ENCODE measurements around the gene DUSP8.
"Not testable (repeated sequence)": the region's sequence is repeated elsewhere in the genome, so short reads cannot be mapped to it uniquely, and the experiment has no call there.

Gene DUSP8, protein sequence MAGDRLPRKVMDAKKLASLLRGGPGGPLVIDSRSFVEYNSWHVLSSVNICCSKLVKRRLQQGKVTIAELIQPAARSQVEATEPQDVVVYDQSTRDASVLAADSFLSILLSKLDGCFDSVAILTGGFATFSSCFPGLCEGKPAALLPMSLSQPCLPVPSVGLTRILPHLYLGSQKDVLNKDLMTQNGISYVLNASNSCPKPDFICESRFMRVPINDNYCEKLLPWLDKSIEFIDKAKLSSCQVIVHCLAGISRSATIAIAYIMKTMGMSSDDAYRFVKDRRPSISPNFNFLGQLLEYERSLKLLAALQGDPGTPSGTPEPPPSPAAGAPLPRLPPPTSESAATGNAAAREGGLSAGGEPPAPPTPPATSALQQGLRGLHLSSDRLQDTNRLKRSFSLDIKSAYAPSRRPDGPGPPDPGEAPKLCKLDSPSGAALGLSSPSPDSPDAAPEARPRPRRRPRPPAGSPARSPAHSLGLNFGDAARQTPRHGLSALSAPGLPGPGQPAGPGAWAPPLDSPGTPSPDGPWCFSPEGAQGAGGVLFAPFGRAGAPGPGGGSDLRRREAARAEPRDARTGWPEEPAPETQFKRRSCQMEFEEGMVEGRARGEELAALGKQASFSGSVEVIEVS

DNA sequence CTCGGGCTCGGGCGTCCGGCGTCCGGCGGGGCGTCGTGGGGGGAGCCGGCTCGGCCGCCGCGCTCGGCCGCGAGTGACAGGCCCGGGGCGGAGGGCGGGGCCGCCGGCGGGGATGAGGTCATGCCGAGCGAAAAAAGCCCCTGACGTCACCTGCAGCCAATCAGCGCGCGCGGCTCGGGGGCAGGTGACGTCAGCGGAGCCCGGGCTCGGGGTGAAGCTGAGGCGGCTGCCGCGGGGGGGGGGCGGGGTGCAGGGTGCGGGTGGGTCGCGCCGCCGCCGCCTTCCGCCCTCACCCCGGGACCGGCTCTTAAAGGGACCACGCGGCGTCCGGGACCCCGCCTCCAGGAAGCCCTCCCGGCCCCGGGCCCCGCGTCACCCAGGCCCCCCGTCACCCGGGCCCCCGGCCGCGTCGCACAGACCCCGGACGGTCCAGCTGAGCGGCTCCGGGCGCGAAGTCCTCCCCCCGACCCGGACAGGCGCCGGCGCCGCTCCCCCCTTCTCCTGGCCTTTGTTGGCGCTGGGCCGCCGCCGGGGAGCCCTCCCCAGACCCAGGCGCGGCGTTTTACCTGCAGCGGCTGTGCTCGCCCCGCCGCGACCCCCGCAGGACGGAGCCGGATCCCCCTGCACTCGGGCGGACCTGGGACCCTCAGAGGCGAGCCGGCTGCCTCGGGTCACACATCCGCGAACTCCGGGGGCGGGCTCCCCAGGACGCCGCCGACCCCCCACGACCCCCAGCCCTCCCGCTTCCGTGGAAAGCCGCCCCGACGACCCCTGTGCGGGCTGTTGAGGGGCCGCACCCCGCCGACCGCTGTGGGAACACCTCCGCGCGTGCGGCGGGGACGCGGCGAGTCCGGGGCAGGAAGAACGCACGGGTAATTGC, at the start of gene DUSP8:
DUSP8 (minus strand) TSS at position 75 of the 880 bp plus-strand sequence. CDS start 6,445 bp downstream, outside the sequence.
- peak; percentile 93 for DNase-seq

DNA sequence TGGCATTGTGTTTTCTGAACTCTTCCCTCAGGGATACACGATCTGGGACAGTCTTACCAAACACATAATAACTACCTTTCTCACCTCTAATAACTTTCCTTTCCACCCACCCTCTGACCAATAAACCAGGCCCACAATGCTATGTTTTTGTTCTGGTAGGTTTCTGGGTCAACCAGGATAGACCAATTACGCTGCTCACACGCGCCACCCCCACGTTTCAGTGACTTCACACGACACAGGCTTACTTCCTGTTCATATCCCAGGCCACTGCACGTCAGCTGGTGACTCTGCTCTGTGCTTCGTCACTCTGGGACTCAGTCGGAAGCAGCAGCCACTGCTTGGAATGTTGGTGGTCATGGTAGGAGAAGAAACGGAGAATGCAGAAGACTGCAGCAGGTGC, 47.4 kb upstream of the DUSP8 start:
- DNase-seq: peak; percentile 29

DNA sequence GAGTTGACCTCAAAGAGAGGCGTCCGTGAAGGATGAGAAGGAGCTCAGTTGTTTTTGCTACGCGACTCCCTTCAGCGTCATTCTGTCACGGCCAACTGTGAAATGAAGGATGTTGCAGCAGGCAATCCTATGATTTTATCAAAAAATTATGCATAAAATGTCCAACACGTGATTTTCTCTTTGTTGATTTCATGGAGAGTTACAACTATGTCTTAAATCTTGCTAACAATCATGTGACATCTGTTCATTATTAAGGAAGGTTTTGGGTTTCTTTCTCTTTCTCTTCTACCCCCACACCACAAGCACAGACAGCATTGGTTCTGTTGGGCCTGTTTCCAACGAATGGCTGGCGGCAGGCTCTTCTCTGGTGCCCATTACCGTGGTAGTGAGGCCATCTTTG, 46.2 kb upstream of the DUSP8 start:
- no peak for DNase-seq

DNA sequence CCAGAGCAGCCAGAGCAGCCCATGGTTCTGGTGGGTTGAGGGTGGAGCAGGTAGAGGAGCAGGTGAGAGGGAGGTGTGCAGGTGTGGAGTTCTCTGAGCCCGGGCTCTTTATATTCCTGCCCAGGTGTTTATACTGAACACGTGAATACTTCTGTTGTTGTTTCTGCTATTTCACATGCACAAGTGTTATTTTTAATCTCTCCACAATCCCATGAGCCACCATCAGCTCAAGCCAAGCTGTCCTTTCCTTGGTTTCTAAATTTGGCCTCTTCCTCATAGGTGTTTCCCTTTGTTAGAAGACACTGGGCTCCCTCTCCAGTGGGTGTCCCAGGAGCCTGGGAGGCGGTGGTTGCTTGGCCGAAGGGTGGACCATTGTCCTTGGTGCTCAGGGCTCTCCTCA, 36.3 kb upstream of the DUSP8 start, which contains the start of gene KRTAP5-3:
KRTAP5-3 (minus strand) TSS at position 101 of the 400 bp plus-strand sequence; CDS start at position 23, 78 bp downstream.
- DNase-seq: no peak

DNA sequence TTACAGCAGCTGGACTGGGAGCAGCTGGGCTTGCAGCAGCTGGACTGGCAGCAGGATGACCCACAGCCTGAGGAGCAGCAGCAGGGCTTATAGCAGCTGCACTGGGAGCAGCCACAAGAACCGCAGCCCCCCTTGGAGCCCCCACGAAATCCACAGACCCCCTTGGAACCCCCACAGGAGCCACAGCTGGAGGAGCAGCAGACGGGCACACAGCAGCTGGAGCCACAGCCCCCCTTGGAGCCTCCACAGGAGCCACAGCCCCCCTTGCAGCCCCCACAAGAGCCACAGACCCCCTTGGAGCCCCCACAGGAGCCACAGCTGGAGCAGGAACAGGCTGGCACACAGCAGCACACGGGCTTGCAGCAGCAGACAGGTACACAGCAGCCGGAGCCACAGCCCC, 35.8 kb upstream of the DUSP8 start:
- DNase-seq: not testable (repeated sequence)

DNA sequence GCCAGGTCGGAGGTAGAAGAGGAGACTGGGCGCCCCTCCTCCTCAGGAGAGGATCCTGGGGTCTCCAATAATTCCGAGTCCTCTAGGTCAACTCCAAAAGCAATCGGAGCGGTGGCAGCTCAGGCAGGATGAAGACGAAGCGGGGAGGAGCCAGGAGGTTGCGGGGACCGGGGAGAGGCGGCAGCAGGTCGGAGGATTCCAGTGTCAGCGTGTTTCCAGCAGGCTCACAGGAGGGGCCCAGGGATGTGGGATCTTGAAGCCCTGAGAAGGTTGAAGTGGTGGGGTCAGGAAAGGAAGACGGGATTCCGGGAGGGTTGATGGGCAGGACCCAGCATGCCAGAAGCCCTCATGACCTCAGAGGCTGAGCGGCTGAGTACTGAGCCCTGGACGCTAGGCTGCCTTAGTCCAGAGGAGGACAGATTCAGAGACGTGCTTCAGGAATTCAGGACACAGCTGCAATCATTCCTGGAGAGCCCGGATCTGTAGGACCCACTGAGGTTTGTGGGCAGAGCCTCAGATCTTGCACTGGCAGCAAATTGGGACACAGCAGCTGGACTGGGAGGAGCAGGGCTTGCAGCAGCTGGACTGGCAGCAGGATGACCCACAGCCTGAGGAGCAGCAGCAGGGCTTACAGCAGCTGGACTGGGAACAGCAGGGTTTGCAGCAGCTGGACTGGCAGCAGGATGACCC, 35.2 kb upstream of the DUSP8 start:
- not testable (repeated sequence) for DNase-seq

DNA sequence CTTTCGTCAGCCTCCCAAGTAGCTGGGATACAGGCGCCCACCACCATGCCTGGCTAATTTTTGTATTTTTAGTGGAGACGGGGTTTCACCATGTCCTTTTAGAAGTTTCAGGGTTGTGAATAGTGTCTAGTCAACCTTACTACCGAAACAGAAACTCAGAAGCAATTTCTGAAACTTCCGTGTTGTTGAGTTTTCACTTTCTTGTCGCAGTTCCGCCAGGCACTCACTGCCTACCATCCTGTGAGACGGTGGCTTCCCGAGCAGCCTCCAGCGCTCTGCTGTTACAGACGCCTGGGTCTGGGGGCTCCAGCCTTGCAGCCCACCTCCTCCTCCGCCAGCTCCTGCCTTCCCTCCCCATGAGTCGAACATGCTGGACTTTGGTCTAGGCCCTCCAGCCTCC, 33.9 kb upstream of the DUSP8 start:
- DNase-seq: not testable (repeated sequence)

DNA sequence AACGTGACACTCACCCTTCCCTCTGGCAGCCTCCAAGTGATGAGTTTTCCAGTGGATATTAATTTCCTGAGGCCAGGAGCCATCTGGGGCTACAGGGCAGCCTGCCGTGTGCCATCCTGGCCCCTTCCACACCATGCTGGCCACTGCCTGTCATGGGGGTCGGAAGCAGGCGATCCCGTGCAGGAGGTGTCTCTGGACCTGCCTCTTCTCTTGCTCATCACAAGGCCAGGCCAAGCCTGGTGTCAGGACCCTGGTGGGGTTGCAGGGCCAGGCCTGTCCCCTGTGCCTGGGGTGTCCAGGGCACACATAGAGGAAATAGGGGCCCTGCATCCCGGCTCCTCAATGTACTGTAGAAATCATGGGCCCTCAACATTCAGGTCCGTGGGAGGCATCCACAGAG, 32.6 kb upstream of the DUSP8 start:
- DNase-seq: no peak

DNA sequence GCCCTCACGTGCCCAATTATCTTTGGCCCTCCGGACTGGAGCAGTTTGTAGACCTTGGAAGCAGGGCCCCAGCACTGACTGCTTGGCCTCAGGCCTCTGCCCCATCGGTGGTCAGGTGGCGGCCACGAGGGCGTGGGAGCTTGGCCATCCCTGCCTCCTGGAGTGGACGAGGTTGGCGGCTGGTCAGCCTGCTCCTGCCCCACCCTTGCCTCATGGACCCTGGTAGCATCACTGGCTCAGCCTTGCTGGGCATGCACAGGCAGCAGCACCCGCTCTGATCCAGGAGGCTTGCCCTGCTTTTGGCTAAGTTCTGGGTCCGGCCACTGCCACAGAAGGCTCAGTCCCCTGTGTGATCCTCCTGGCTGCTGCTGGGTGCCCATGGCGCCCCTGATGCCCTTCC, 32.1 kb upstream of the DUSP8 start:
- no peak for DNase-seq

DNA sequence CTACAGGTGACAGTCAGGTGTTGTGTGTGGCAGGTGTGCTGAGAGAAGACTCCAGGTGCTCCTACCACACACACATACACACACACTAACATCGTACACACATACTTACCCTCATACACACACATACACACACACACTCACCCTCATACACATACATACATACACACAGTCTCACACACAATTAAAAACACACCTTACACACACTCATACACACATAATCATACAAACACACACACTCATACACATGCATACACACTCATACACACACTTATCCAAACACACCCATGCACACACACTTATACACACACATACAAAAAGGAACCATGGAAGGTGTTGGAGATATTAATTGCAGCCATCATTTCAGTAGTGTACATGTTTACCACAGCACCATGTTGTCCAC, 31.6 kb upstream of the DUSP8 start:
- DNase-seq: no peak

DNA sequence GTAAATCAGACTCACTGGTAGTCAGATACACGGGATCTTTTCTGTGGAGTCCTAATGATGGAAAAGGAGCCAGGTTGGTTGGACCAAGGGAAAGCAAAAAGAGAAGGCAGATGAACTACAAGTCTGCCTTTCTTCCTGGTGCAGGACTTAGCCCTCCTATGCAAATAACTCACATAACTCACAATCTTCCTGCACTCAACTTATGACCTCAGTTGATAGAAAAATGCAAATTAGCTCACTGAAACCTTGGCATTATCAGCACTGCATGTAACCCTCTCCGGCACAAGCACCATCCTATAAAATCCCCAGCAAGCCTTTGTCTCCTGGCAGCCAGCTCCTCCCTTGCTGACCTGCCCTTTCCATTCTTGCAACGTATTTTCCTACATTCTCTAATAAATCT, 29.6 kb upstream of the DUSP8 start:
- DNase-seq: not testable (repeated sequence)

DNA sequence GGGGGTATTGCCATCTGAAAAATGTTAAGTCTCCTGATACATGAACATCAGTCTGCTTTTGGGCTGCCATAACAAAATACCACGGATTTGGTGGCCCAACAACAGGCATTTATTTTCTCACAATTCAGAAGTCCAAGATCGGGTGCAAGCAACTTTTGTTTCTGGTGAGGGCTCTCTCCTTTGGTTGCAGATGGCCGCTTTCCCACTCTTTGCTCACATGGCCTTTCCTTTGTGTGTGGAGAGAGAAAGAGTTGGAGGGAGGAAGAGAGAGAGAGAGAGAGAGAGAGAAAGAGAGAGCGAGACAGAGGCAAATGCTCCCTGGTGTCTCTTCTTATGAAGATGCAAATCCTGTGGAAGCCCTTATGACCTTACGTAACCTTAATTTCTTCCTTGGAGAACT, 28.6 kb upstream of the DUSP8 start:
- DNase-seq: no peak

DNA sequence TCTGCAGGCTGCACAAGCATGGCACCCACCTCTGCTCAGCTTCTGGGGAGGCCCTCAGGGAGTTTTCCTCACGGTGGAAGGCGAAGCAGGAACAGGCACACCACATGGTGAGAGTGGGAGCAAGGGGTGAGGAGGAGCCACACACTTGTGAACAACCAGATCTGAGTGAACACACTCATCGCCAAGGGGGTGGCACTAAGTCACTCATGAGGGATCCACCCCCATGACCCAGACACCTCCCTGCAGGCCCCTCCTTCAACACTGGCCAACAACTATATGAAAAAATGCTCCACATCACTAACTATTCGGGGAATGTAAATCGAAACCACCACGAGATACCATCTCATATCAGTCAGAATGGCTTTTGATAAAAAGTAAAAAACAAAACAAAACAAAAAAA, 26.7 kb upstream of the DUSP8 start:
- no peak for DNase-seq

DNA sequence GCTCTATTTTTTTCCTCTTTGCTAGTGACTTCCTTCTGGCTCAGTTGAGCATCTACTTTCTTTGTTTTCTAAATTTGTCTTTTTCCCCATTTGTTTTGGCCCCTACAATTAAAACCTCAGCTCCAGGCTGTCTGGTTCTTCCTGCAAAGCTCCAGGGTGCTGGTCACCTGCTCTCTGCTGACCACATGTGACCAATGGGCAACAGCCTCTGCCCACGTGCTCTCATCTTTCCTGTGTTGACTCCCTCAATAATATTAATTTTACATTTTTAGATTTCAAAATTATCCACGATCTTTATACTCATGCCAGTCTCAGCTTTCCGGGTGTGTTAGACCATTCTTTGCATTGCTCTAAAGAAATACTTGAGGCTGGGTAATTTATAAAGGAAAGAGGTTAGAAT, 26.3 kb upstream of the DUSP8 start:
- not testable (repeated sequence) for DNase-seq

DNA sequence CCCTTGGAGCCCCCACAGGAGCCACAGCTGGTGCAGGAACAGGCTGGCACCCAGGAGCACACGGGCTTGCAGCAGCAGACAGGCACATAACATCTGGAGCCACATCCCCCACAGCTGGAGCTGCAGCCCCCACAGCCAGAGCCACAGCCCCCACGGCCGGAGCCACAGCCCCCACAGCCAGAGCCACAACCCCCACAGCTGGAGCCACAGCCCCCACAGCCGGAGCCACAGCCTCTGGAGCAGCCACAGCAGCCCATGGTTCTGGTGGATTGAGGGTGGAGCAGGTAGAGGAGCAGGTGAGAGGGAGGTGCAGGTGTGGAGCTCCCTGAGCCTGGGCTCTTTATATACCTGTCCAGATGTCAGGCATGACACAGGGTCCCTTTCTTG, 25.9 kb upstream of the DUSP8 start, which contains the start of gene KRTAP5-2:
KRTAP5-2 (minus strand) TSS at position 301 of the 387 bp plus-strand sequence; CDS start at position 257, 44 bp downstream.
- no peak for DNase-seq

DNA sequence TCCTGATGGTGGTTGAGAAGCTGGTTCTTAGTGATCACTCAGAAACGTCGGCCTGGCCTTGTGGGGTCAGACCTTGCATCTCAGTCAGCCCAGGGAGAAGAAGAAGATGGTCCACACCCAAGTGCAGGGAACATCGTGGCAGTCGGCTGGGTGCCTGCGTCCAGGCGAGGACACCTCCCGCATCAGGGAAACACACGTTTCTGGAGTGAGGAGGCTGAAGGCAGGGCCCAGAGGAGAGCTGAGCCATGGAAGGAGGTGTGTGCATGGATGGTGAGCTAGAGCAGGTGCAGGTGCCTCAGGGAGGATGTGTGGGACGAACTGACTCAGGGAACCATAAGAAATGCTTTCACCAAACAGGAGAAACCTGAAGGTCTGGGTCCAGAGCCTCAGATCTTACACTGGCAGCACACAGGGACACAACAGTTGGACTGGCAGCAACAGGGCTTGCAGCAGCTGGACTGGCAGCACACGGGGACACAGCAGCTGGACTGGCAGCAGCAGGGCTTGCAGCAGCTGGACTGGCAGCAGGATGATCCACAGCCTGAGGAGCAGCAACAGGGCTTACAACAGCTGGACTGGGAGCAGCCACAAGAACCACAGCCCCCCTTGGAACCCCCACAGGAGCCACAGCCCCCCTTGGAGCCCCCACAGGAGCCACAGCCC, 25.4 kb upstream of the DUSP8 start:
- DNase-seq: no peak

DNA sequence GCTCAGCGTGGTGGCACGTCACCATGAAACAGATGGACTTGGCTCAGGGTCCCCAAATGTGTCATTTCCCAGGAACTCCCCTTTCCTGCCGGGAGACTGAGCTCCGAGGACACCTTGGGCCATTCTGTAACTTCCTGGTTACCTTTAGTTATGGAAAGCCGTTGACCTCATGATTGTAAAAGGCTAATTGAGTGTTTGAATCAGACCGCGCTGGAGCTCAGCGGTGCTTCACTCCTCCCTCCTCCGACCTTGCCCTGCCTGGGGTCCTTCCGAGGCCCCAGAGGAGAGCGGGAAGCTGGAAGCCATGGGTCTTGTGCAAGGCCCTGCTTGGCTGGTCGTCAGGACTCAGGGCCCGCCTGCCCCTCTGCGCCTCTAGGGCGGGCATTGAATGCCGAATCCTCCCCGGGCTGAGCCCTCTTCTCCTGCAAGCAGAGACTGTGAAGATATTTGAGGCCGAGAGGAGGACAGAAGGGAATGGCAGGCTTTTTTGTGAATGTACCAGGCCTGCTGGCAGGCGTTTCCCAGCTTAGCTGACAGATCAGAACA, 24.6 kb upstream of the DUSP8 start:
- DNase-seq: not testable (repeated sequence)

DNA sequence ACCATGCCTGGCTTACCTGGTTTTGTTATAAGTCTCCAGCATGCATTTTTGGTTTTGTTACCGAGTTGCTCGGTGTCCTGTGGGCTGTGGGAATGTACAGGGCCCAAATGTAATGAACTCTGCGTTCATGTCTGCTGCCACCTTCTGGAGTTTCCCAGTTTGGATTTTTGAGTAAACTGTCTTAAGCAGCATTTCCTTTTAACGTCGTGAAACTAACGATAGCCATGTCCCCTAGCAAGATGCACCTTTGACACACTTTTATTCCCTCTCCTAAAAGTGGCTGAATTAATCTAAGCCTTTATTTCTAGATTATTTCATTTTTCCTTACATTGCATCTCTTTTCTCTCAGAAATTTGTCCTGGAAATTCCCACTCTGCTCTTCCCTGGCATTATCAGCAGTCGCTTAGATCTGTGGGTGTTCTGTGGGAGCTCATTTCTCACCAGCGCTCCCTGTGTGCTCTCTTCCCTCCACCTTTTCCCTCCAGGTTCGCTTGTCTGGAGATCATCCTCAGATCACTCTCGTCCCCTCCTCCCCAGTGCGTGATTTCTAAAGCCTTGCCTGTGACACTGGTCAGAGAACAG, 24.0 kb upstream of the DUSP8 start:
- not testable (repeated sequence) for DNase-seq

DNA sequence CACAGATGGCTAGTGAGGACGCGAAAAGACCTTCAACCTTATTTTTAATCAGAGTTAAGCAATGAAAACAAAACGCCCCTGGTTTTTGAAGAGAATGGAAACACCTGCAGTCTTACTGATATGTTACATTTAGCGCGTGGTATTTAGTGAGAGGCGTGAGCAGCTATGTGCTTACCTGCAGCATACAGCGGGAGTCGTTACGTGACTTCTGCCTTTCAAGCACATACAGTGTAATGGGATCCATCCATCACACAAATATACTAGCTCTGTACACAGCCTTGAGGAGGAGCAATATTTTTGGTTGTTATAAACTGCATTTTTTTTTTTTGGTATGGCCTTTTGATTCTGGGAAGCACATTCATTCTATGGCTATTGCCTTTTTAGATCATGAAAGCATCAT, 20.6 kb upstream of the DUSP8 start:
- DNase-seq: no peak

DNA sequence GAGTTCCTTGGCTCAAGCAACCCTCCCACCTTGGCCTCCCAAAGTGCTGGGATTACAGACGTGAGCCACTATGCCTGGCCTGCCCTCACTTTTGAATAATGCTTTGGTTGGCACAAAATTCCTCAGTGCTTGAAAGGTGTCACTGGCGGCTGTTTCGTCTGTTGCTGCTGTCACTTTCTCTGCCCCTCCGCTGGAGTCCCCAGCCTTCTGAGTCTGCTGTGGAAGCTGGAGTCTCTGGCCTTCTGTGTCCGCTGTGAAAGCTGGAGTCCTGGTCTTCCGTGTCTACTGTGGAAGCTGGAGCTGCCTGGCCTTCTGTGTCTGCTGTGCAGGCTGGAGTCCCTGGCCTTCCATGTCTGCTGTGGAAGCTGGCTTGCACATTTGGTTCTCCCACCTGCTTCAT, 17.9 kb upstream of the DUSP8 start:
- DNase-seq: no peak

Measured in stimulated activated CD8-positive, alpha-beta memory T cell treated with anti-CD3 and anti-CD28 coated beads, Interleukin-4, amount 100 ng/mL, for 48 hours (primary cell).